Measurements from ENCODE around the gene FIGNL2.
A peak's percentile ranks its signal among the peaks of the same experiment; 100 is the strongest.

- TF ChIP-seq CTCF (optimal IDR thresholded peaks at IDR 0.05 in 1 of 3, IDR thresholded peaks at IDR 0.05 in 1 of 3, conservative IDR thresholded peaks at IDR 0.05 in 1 of 3; ENCODE audit: extremely low read depth in 1 of 3, insufficient read depth in 2 of 3, low read length in 3 of 3) (no peak), EZH2 (IDR thresholded peaks at IDR 0.05; ENCODE audit: low read length) (peak; percentile 77)
Observed at GRCh38 chr12:51863933-51864832, 15.7 kb upstream of the FIGNL2 start.
